Measurements from ENCODE around the gene COL21A1.

Gene COL21A1

DNA sequence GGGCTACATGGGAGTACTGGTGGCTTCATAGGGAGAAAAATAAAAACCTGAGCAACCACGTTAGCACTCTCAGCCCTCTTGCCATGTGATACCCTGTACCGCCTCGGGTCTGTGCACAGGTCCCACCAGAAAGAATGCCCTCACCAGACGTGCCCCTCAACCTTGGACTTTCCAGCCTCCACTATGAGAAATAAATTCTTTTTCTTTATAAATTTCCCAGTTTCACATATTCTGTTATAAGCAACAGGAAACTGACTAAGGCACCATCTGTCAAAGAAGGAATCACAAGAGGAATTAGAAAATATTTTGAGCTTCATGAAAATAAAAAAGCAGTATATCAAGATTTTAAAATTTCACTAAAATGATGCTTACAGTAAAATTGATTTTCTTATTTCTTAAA, 203.6 kb downstream of the COL21A1 start:
- TF ChIP-seq CTCF (IDR thresholded peaks at IDR 0.05; ENCODE audit: low read depth, low read length) = no peak

DNA sequence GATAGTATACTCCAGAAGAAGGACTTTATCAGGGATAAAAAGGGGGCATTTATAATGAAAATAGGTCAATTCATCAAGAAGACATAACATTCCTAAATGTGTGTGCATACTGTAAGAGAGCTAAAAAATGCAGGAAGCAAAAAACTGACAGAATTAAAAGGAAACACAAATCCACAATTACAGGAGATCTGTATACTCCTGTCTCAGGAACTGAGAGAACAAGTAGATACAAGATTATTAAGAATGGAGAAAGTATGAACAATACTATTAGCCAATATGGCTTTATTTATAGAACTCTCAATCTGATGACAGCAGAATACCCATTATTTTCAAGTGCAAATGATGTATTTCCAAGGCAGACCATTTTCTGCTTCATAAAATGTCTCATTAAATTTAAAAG, 204.3 kb downstream of the COL21A1 start:
- no peak overlapping the region for H3K4me3 ChIP-seq (ENCODE audit: low read depth, low read length)
- TF ChIP-seq CTCF (IDR thresholded peaks at IDR 0.05; ENCODE audit: low read depth, low read length) = no peak

More for the DNA sequence above, 203.6 kb downstream of the COL21A1 start:
- H3K4me3 ChIP-seq (ENCODE audit: low read depth, low read length) = no peak overlapping the region

DNA sequence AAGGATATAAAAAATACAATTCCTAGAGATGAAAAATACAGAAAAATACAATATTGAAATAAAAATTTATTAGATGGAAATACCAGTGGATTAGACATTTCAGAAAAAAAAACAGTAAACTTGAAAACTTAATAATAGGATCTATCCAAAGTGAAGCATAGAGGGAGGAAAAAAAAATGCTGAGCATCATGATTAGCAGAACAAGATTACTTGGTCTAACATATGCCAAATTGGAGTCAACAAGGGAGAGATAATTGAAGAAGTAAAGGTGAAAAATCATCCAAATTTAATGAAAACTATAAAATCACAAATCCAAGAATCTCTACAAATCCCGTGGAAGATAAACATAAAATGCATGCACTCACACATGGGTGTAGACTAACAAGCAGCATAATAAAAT, 205.8 kb downstream of the COL21A1 start:
- TF ChIP-seq CTCF (IDR thresholded peaks at IDR 0.05; ENCODE audit: low read depth, low read length) = no peak
- H3K4me3 ChIP-seq (ENCODE audit: low read depth, low read length) = no peak overlapping the region

GRCh38 chr6:56040889-56041301, 206.5 kb downstream of the COL21A1 start:
- H3K4me3 ChIP-seq (ENCODE audit: low read depth, low read length) = no peak overlapping the region
- TF ChIP-seq CTCF (IDR thresholded peaks at IDR 0.05; ENCODE audit: low read depth, low read length) = no peak

DNA sequence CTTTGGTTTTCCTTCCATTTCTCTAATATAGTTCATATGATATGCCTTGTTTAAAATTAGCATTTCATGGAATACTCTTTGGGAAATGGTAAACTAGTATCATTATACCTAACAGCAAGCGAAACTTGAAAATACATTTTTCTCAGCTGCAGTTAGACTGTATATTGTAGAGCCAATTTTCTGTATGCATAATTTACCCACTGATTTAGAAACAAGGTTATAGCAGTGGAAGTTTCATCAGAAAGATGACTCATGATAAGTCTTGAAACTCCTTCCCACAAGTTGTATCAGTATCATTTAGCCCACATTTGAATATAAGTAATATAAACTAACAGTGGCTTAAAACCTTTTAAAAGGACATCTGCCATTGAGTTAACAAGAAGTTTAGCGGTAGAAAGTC, 207.2 kb downstream of the COL21A1 start:
- no peak for TF ChIP-seq CTCF (IDR thresholded peaks at IDR 0.05; ENCODE audit: low read depth, low read length)
- no peak overlapping the region for H3K4me3 ChIP-seq (ENCODE audit: low read depth, low read length)

DNA sequence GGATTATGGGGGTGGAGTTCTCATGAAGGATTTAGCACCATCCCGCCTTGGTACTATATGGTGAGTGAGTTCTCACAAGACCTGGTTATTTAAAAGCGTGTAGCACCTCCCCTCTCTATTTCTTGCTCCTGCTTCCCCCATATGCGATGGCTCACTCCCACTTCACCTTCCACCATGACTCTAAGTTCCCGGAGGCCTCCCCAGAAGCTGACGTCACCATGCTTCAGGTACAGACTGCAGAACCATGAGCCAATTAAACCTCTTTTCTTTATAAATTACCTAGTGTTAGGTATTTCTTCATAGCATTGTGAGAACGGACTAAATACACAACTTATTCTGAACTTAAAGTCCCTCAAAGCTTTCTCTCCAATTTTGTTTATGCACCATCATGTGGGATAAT, 208.6 kb downstream of the COL21A1 start:
- no peak overlapping the region for H3K4me3 ChIP-seq (ENCODE audit: low read depth, low read length)
- no peak for TF ChIP-seq CTCF (IDR thresholded peaks at IDR 0.05; ENCODE audit: low read depth, low read length)

GRCh38 chr6:56037601-56038000, 209.8 kb downstream of the COL21A1 start:
- no peak overlapping the region for H3K4me3 ChIP-seq (ENCODE audit: low read depth, low read length)
- no peak for TF ChIP-seq CTCF (IDR thresholded peaks at IDR 0.05; ENCODE audit: low read depth, low read length)

Measured in WI38 (cell line).